ENCODE measurements around the gene TMEM87B. TPM values are rescaled to one million over a fixed set of nuclear protein-coding genes. Genes with fewer than 3 reads are reported as not detected.
"Not testable (repeated sequence)": the region's sequence is repeated elsewhere in the genome, so short reads cannot be mapped to it uniquely, and the experiment has no call there.

TMEM87B gene
- total and polyA plus RNA-seq, 2 of the 4 experiments (the other 2 are of a cell fraction): 6.3 to 12.5 TPM

DNA sequence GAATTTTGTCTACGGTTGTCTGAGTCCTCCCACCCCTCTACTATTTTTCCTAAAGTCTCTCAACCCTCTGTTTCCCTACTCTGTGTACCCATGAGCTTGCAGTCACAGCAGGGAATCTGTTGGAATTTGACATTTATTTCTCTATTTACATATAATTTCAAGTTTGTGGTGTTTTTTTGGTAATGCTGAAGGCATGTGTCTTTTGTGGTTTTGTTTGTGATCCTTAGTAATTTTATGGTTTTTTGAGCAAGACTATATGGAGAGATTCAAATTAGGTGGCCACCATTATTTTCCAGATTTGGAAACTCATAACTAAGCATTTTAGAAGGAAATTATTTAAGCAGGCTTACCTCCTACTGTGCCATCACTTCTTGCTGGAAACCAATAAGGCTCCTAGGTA, 55.9 kb downstream of the TMEM87B start:
- Histone ChIP-seq H4K20me1 (ENCODE audit: insufficient read depth, low read length) (no peaks in the 10 kb centered on the region), H3K4me2 (ENCODE audit: low read depth, low read length) (no peak overlapping the region), H3K27me3 (ENCODE audit: control insufficient read depth, insufficient read depth, low read length) (no peaks in the 10 kb centered on the region), H3K56ac (ENCODE audit: extremely low read depth, insufficient read depth, low read length) (no peak overlapping the region), H3K4me3 (ENCODE audit: insufficient read depth, low read depth, low read length) (no peak overlapping the region), H3K27ac (ENCODE audit: insufficient read depth, low read length) (no peak overlapping the region), H2AK9ac (replicated peaks; ENCODE audit: low read depth, low read length, poor library complexity) (no peak overlapping the region), H3K36me3 (ENCODE audit: control insufficient read depth, insufficient read depth, low read length) (peaks cover 16% of the 10 kb centered on the region), H3K14ac (replicated peaks; ENCODE audit: low read depth, low read length) (no peak overlapping the region), H3K9me1 (ENCODE audit: insufficient read depth, low read length) (0 out of 2 replicates have a peak, but pooled peaks cover 3% of the 10 kb centered on the region), H3K9me3 (ENCODE audit: control insufficient read depth, insufficient read depth, low read length) (no peaks in the 10 kb centered on the region), H2BK20ac (ENCODE audit: low read depth, low read length) (no peak overlapping the region), H2AFZ (replicated peaks; ENCODE audit: low read length, poor library complexity) (no peak overlapping the region), H2BK15ac (ENCODE audit: low read depth, low read length) (no peak overlapping the region), H4K91ac (ENCODE audit: insufficient read depth, low read depth, low read length) (no peak overlapping the region), H3K4ac (ENCODE audit: low read depth, low read length) (no peak overlapping the region), H3K79me1 (ENCODE audit: low read depth in 1 of 2, low read length in 2 of 2) (peaks cover 8 to 18% of the 10 kb centered on the region in 2 experiments; a peak in 2 of 4 replicates), H3K4me1 (ENCODE audit: control insufficient read depth, insufficient read depth, low read length) (0 out of 2 replicates have a peak, but pooled peaks cover 2% of the 10 kb centered on the region), H2BK120ac (ENCODE audit: low read depth, low read length) (no peak overlapping the region), H4K8ac (ENCODE audit: low read depth in 2 of 2, low read length in 2 of 2) (no peak overlapping the region), H4K5ac (ENCODE audit: low read depth, low read length) (no peak overlapping the region), H2AK5ac (ENCODE audit: low read depth, low read length) (no peak overlapping the region), H3K18ac (ENCODE audit: low read depth, low read length) (no peak overlapping the region), H3K9ac (ENCODE audit: low read depth, low read length) (no peak overlapping the region), H2BK5ac (ENCODE audit: low read depth, low read length, poor library complexity, severe bottlenecking) (no peak overlapping the region), H3K23ac (ENCODE audit: low read depth, low read length) (no peak overlapping the region)
- TF ChIP-seq RFX5 (IDR thresholded peaks at IDR 0.05; ENCODE audit: low read depth, low read length) (no peak), SMC3 (IDR thresholded peaks at IDR 0.05; ENCODE audit: low read depth, low read length) (no peak), MAFK (IDR thresholded peaks at IDR 0.05; ENCODE audit: low read depth, low read length) (no peak), MAZ (IDR thresholded peaks at IDR 0.05; ENCODE audit: borderline replicate concordance, low read depth, low read length) (no peak), MXI1 (IDR thresholded peaks at IDR 0.05; ENCODE audit: borderline replicate concordance, low read depth, low read length) (no peak), BHLHE40 (IDR thresholded peaks at IDR 0.05; ENCODE audit: low read depth, low read length) (no peak), NFE2L2 (IDR thresholded peaks at IDR 0.05; ENCODE audit: low read depth, low read length) (no peak), RCOR1 (IDR thresholded peaks at IDR 0.05; ENCODE audit: insufficient replicate concordance, low read length) (no peak), CHD1 (IDR thresholded peaks at IDR 0.05; ENCODE audit: low read depth, low read length) (no peak)
- in situ Hi-C loops (cut with MboI; ENCODE audit: low sequenced_read_pairs) (no loop called here), intact Hi-C loops (cut with micrococcal nuclease) (loop anchor here (10.0 kb wide), 1 partner anchor 134 kb away; no protein-coding TSS in a partner anchor), dilution Hi-C loops (cut with HindIII; ENCODE audit: low sequenced_read_pairs, unreplicated experiment) (no loop called here)
- DNase-seq (no peak), ATAC-seq (ENCODE audit: low read depth) (no peak)
- POLR2A ChIA-PET (ENCODE audit: unreplicated experiment): no interaction called here
- BruUV-seq (replicated peaks): no TSS peak
- CTCF ChIA-PET: interaction anchor here (1.2 kb wide), 1 partner anchor 17 kb away, joined by 4 read pairs; no protein-coding TSS in a partner anchor
- no CpG with 5 or more reads among the region's 1 CpG for WGBS, 2 experiments (ENCODE audit: extremely low coverage in 2 of 2, insufficient read length in 1 of 2)

DNA sequence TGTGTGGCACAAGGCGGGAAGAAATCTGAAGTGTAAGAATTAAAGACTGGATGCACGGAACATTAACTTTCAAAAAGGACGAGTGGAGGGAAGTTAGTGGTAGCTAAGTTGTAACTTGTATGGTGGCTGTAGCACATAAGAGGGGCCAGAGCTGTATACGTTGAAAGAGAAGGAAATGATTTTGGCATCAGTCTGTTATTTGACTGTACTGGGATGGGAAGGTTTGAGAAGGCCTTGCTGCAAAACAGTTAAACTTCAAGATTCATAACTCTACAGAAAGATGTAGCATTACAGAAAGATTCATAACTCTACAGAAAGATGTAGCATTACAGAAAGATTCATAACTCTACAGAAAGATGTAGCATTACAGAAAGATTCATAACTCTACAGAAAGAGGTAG, 58.3 kb downstream of the TMEM87B start:
- H2AFZ ChIP-seq (replicated peaks; ENCODE audit: low read length, poor library complexity); H3K27me3 ChIP-seq (ENCODE audit: control insufficient read depth, insufficient read depth, low read length); H2BK20ac ChIP-seq (ENCODE audit: low read depth, low read length); H3K27ac ChIP-seq (ENCODE audit: insufficient read depth, low read length); POLR2A ChIA-PET (ENCODE audit: unreplicated experiment); H2BK120ac ChIP-seq (ENCODE audit: low read depth, low read length); H3K56ac ChIP-seq (ENCODE audit: extremely low read depth, insufficient read depth, low read length); in situ Hi-C loops (cut with MboI; ENCODE audit: low sequenced_read_pairs); H3K4me3 ChIP-seq (ENCODE audit: insufficient read depth, low read depth, low read length); H2AK5ac ChIP-seq (ENCODE audit: low read depth, low read length); H3K18ac ChIP-seq (ENCODE audit: low read depth, low read length); H2AK9ac ChIP-seq (replicated peaks; ENCODE audit: low read depth, low read length, poor library complexity); H4K91ac ChIP-seq (ENCODE audit: insufficient read depth, low read depth, low read length); H3K4me2 ChIP-seq (ENCODE audit: low read depth, low read length); H3K4ac ChIP-seq (ENCODE audit: low read depth, low read length); H3K9me1 ChIP-seq (ENCODE audit: insufficient read depth, low read length); CTCF ChIA-PET; H3K9me3 ChIP-seq (ENCODE audit: control insufficient read depth, insufficient read depth, low read length); H2BK15ac ChIP-seq (ENCODE audit: low read depth, low read length); H3K23ac ChIP-seq (ENCODE audit: low read depth, low read length); H3K14ac ChIP-seq (replicated peaks; ENCODE audit: low read depth, low read length); H4K8ac ChIP-seq (ENCODE audit: low read depth in 2 of 2, low read length in 2 of 2); H3K4me1 ChIP-seq (ENCODE audit: control insufficient read depth, insufficient read depth, low read length); DNase-seq; H4K20me1 ChIP-seq (ENCODE audit: insufficient read depth, low read length); H3K9ac ChIP-seq (ENCODE audit: low read depth, low read length); H4K5ac ChIP-seq (ENCODE audit: low read depth, low read length); H2BK5ac ChIP-seq (ENCODE audit: low read depth, low read length, poor library complexity, severe bottlenecking); ATAC-seq (ENCODE audit: low read depth); BruUV-seq (replicated peaks); dilution Hi-C loops (cut with HindIII; ENCODE audit: low sequenced_read_pairs, unreplicated experiment): not testable (repeated sequence)
- intact Hi-C loops (cut with micrococcal nuclease): loop anchor here (10.0 kb wide), 1 partner anchor 131 kb away; no protein-coding TSS in a partner anchor
- Histone ChIP-seq H3K36me3 (ENCODE audit: control insufficient read depth, insufficient read depth, low read length) (peaks cover 20% of the 10 kb centered on the region), H3K79me1 (ENCODE audit: low read depth in 1 of 2, low read length in 2 of 2) (peaks cover 5 to 18% of the 10 kb centered on the region in 2 experiments; a peak in 3 of 4 replicates)
- WGBS, 2 experiments (ENCODE audit: extremely low coverage in 2 of 2, insufficient read length in 1 of 2): 100% methylated on average over 3 of the region's 4 CpGs; no CpG with 5 or more reads in 1 of the 2 experiments

Measured in IMR-90 (cell line).